ENCODE data around the gene ESRP2.
A peak's percentile ranks its signal among the peaks of the same experiment; 100 is the strongest.

Gene ESRP2

GRCh38 chr16:68233085-68233834 is 2.7 kb downstream of the ESRP2 start:
- Histone ChIP-seq H3K4me1 (ENCODE audit: control insufficient read depth, insufficient read depth, low read length) (peaks cover 7% of the 10 kb centered on the region; the same call in 1 of the 2 replicates), H3K36me3 (ENCODE audit: control insufficient read depth in 2 of 2, insufficient read depth in 1 of 2, low read length in 2 of 2) (peaks cover 0 to 45% of the 10 kb centered on the region in 2 experiments; a peak in 1 of 3 replicates), H3K27ac (ENCODE audit: extremely low read depth, low read depth, low read length) (no peak overlapping the region), H3K4me3 (ENCODE audit: low read depth, low read length) (no peak overlapping the region), H3K9me3 (ENCODE audit: control insufficient read depth, insufficient read depth, low read depth, low read length) (no peaks in the 10 kb centered on the region)
- ChIA-PET CTCF (no interaction called here), POLR2A (interaction anchor here (2.2 kb wide), 1 partner anchor 147 kb away, joined by 7 read pairs; the partner anchor contains the start of gene NFATC3)
- TF ChIP-seq ZFHX2 (tag by site-specific recombination; conservative IDR thresholded peaks at IDR 0.05): no peak
- peak; percentile 53 for TF ChIP-seq ZBTB20 (tag by site-specific recombination; IDR thresholded peaks at IDR 0.05)

- H3K4me3 ChIP-seq (ENCODE audit: low read depth, low read length): no peak overlapping the region
- H3K4me1 ChIP-seq (ENCODE audit: control insufficient read depth, insufficient read depth, low read length): peaks cover 5% of the 10 kb centered on the region; the same call in 1 of the 2 replicates
- H3K27ac ChIP-seq (ENCODE audit: extremely low read depth, low read depth, low read length): no peak overlapping the region
- peaks cover 0 to 51% of the 10 kb centered on the region in 2 experiments; a peak in 1 of 3 replicates for H3K36me3 ChIP-seq (ENCODE audit: control insufficient read depth in 2 of 2, insufficient read depth in 1 of 2, low read length in 2 of 2)
- TF ChIP-seq KLF1 (tag by site-specific recombination; IDR thresholded peaks at IDR 0.05) (peak; percentile 40; the same call in 1 of the 2 replicates), SETDB1 (IDR thresholded peaks at IDR 0.05; ENCODE audit: insufficient read length, low read length) (no peak), ZNF785 (tag by site-specific recombination; IDR thresholded peaks at IDR 0.05) (no peak), ZNF548 (tag by site-specific recombination; IDR thresholded peaks at IDR 0.05) (no peak), TSHZ1 (tag by site-specific recombination; IDR thresholded peaks at IDR 0.05; ENCODE audit: borderline replicate concordance) (no peak), ZNF214 (tag by site-specific recombination; IDR thresholded peaks at IDR 0.05; ENCODE audit: borderline replicate concordance) (no peak), SP3 (tag by site-specific recombination; IDR thresholded peaks at IDR 0.05) (no peak), ZNF423 (tag by site-specific recombination; IDR thresholded peaks at IDR 0.05) (no peak), KLF9 (tag by site-specific recombination; IDR thresholded peaks at IDR 0.05; ENCODE audit: low read depth) (peak; percentile 70), ZNF266 (tag by site-specific recombination; IDR thresholded peaks at IDR 0.05; ENCODE audit: low read depth) (no peak), ZBTB49 (tag by site-specific recombination; IDR thresholded peaks at IDR 0.05; ENCODE audit: low read depth) (no peak), ZNF747 (tag by site-specific recombination; IDR thresholded peaks at IDR 0.05) (no peak), ZNF664 (tag by site-specific recombination; IDR thresholded peaks at IDR 0.05) (no peak)
- CTCF ChIA-PET: no interaction called here
- POLR2A ChIA-PET: no interaction called here
- H3K9me3 ChIP-seq (ENCODE audit: control insufficient read depth, insufficient read depth, low read depth, low read length): no peaks in the 10 kb centered on the region
Observed at GRCh38 chr16:68232335-68232734, 3.6 kb downstream of the ESRP2 start.

All from HEK293 (cell line).